ENCODE results near the gene DACT3. TPM values are rescaled to one million over a fixed set of nuclear protein-coding genes. Genes with fewer than 3 reads are reported as not detected.

Gene DACT3
- total and polyA plus RNA-seq, 2 of the 4 experiments (the other 2 are of a cell fraction): 1.6 to 4.9 TPM

DNA sequence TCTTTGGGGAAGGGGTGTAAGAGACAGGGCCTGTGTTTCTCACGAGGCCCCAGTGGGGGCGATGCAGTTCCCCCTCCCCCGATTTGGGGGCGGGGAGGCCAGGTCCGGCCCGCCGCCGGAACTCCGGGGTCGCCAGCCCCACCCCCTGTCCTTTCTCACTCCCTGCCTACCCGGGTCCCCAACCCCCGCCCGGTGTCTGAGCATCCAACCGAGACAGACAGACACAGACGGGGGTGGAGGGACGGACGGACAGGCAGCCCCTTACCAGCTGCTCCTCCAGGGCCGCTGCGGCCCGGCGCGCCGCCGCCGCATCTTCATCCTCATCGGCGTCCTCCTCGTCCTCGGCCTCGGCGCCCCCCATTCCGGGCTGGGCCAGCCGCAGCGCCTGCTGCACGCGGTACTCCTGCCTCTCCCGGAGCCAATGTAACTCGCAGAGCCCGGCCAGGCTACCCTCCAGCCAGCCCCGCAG, 397 bp downstream of the DACT3 start:
- no peaks in the 10 kb centered on the region for H3K9me1 ChIP-seq (ENCODE audit: insufficient read depth, low read length)
- no peak overlapping the region for H3K14ac ChIP-seq (replicated peaks; ENCODE audit: low read depth, low read length)
- peak overlapping the region; percentile 39; the same call in 1 of the 2 replicates for H3K27ac ChIP-seq (ENCODE audit: insufficient read depth, low read length)
- no peaks in the 10 kb centered on the region for H3K9me3 ChIP-seq (ENCODE audit: control insufficient read depth, insufficient read depth, low read length)
- DNase-seq (no peak), ATAC-seq (ENCODE audit: low read depth) (peak; percentile 13; the same call in 1 of the 2 replicates)
- H4K5ac ChIP-seq (ENCODE audit: low read depth, low read length): no peak overlapping the region
- peak overlapping the region; percentile 24; the same call in 1 of the 2 replicates for H3K4ac ChIP-seq (ENCODE audit: low read depth, low read length)
- H2AK9ac ChIP-seq (replicated peaks; ENCODE audit: low read depth, low read length, poor library complexity): peak overlapping the region; percentile 89
- peaks cover 0 to 14% of the 10 kb centered on the region in 2 experiments; a peak in 1 of 4 replicates for H3K79me1 ChIP-seq (ENCODE audit: low read depth in 1 of 2, low read length in 2 of 2)
- H4K20me1 ChIP-seq (ENCODE audit: insufficient read depth, low read length): no peaks in the 10 kb centered on the region
- intact Hi-C loops (cut with micrococcal nuclease): loop anchor here (5.0 kb wide), 1 partner anchor 118 kb away; no protein-coding TSS in a partner anchor
- in situ Hi-C loops (cut with MboI; ENCODE audit: low sequenced_read_pairs): loop anchor here (5.0 to 10.0 kb wide), 2 partner anchors 48 to 126 kb away; no protein-coding TSS in a partner anchor
- ChIA-PET CTCF (interaction anchor here (1.1 to 2.3 kb wide), 5 partner anchors 11 to 49 kb away, joined by 3 to 23 read pairs (median 11); no protein-coding TSS in a partner anchor), POLR2A (ENCODE audit: unreplicated experiment) (interaction anchor here (1.0 to 1.6 kb wide), 2 partner anchors 10 to 21 kb away, joined by 5 read pairs; no protein-coding TSS in a partner anchor)
- dilution Hi-C loops (cut with HindIII; ENCODE audit: low sequenced_read_pairs, unreplicated experiment): no loop called here
- BruUV-seq (replicated peaks): no TSS peak
- no peak overlapping the region for H2BK120ac ChIP-seq (ENCODE audit: low read depth, low read length)
- H2BK20ac ChIP-seq (ENCODE audit: low read depth, low read length): no peak overlapping the region
- no peak overlapping the region for H2BK15ac ChIP-seq (ENCODE audit: low read depth, low read length)
- H3K4me2 ChIP-seq (ENCODE audit: low read depth, low read length): peak overlapping the region; percentile 83
- no peak overlapping the region for H3K56ac ChIP-seq (ENCODE audit: extremely low read depth, insufficient read depth, low read length)
- H3K4me1 ChIP-seq (ENCODE audit: control insufficient read depth, insufficient read depth, low read length): peaks cover 4% of the 10 kb centered on the region
- 1% methylated on average over 15 of the region's 40 CpGs; no CpG with 5 or more reads in 1 of the 2 experiments for WGBS, 2 experiments (ENCODE audit: extremely low coverage in 2 of 2, insufficient read length in 1 of 2)
- peak overlapping the region; percentile 55 for H3K9ac ChIP-seq (ENCODE audit: low read depth, low read length)
- H2BK5ac ChIP-seq (ENCODE audit: low read depth, low read length, poor library complexity, severe bottlenecking): no peak overlapping the region
- H2AK5ac ChIP-seq (ENCODE audit: low read depth, low read length): no peak overlapping the region
- no peak overlapping the region for H4K91ac ChIP-seq (ENCODE audit: insufficient read depth, low read depth, low read length)
- no peaks in the 10 kb centered on the region for H3K36me3 ChIP-seq (ENCODE audit: control insufficient read depth, insufficient read depth, low read length)
- peak overlapping the region in 1 of 2 experiments; percentile 77; a peak in 1 of 4 replicates for H4K8ac ChIP-seq (ENCODE audit: low read depth in 2 of 2, low read length in 2 of 2)
- no peaks in the 10 kb centered on the region; the same call in 1 of the 2 replicates for H3K27me3 ChIP-seq (ENCODE audit: control insufficient read depth, insufficient read depth, low read length)
- H3K18ac ChIP-seq (ENCODE audit: low read depth, low read length): no peak overlapping the region
- peak overlapping the region; percentile 64 for H3K4me3 ChIP-seq (ENCODE audit: insufficient read depth, low read depth, low read length)
- H3K23ac ChIP-seq (ENCODE audit: low read depth, low read length): 0 out of 2 replicates have a peak overlapping the region, but pooled peaks have one; percentile 95
- peak overlapping the region; percentile 91 for H2AFZ ChIP-seq (replicated peaks; ENCODE audit: low read length, poor library complexity)
- TF ChIP-seq POLR2A (IDR thresholded peaks at IDR 0.05; ENCODE audit: low read depth, low read length): no peak
- no peak for TF ChIP-seq RAD21 (IDR thresholded peaks at IDR 0.05; ENCODE audit: low read length)
- TF ChIP-seq BHLHE40 (IDR thresholded peaks at IDR 0.05; ENCODE audit: low read depth, low read length): no peak
- TF ChIP-seq, protein P1, sequence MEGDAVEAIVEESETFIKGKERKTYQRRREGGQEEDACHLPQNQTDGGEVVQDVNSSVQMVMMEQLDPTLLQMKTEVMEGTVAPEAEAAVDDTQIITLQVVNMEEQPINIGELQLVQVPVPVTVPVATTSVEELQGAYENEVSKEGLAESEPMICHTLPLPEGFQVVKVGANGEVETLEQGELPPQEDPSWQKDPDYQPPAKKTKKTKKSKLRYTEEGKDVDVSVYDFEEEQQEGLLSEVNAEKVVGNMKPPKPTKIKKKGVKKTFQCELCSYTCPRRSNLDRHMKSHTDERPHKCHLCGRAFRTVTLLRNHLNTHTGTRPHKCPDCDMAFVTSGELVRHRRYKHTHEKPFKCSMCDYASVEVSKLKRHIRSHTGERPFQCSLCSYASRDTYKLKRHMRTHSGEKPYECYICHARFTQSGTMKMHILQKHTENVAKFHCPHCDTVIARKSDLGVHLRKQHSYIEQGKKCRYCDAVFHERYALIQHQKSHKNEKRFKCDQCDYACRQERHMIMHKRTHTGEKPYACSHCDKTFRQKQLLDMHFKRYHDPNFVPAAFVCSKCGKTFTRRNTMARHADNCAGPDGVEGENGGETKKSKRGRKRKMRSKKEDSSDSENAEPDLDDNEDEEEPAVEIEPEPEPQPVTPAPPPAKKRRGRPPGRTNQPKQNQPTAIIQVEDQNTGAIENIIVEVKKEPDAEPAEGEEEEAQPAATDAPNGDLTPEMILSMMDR (conservative IDR thresholded peaks at IDR 0.05; ENCODE audit: low read depth, low read length): no peak
- TF ChIP-seq RCOR1 (IDR thresholded peaks at IDR 0.05; ENCODE audit: insufficient replicate concordance, low read length): no peak
- TF ChIP-seq FOS (IDR thresholded peaks at IDR 0.05; ENCODE audit: low read depth, low read length): no peak
- no peak for TF ChIP-seq ELK1 (IDR thresholded peaks at IDR 0.05; ENCODE audit: borderline replicate concordance, low read depth, low read length)
- TF ChIP-seq NFE2L2 (IDR thresholded peaks at IDR 0.05; ENCODE audit: low read depth, low read length): no peak
- no peak for TF ChIP-seq RFX5 (IDR thresholded peaks at IDR 0.05; ENCODE audit: low read depth, low read length)
- TF ChIP-seq MAZ (IDR thresholded peaks at IDR 0.05; ENCODE audit: borderline replicate concordance, low read depth, low read length): no peak
- TF ChIP-seq CHD1 (IDR thresholded peaks at IDR 0.05; ENCODE audit: low read depth, low read length): no peak
- no peak for TF ChIP-seq SMC3 (IDR thresholded peaks at IDR 0.05; ENCODE audit: low read depth, low read length)
- TF ChIP-seq MAFK (IDR thresholded peaks at IDR 0.05; ENCODE audit: low read depth, low read length): no peak
- no peak for TF ChIP-seq CEBPB (IDR thresholded peaks at IDR 0.05; ENCODE audit: low read depth, low read length)
- TF ChIP-seq MXI1 (IDR thresholded peaks at IDR 0.05; ENCODE audit: borderline replicate concordance, low read depth, low read length): no peak
